HFF-Myc (cell line): ENCODE data around the gene CDH4.

ENCODE experiments used
- DNase-seq: peaks from one replicate; pipeline ENCODE4 v3.0.0-alpha.2; 2011; ENCODE audit warnings: low read depth; ENCODE audit errors: extremely low read depth
- H3K4me3 ChIP-seq: replicated peaks from 2 replicates; pipeline ENCODE4 v1.5.1; 2011; ENCODE audit warnings: low read depth, mild to moderate bottlenecking, control low read depth, low read length
- CTCF ChIP-seq: IDR thresholded peaks from 2 replicates; pipeline ENCODE4 v1.5.1; 2012; ENCODE audit warnings: mild to moderate bottlenecking, low read depth, low read length, control low read depth; ENCODE audit errors: missing control alignments

CDH4 gene

GRCh38 chr20:61659994-61660346 is 407.9 kb downstream of the CDH4 start:
- DNase-seq, result no peak
- TF ChIP-seq CTCF, result no peak
- no peak overlapping the region for H3K4me3 ChIP-seq

- no peak for DNase-seq
- no peak for TF ChIP-seq CTCF
Observed at GRCh38 chr20:61660559-61660958, 408.5 kb downstream of the CDH4 start.

GRCh38 chr20:61661025-61661424 is 409.0 kb downstream of the CDH4 start:
- no peak for DNase-seq
- H3K4me3 ChIP-seq, result no peak overlapping the region
- no peak for TF ChIP-seq CTCF

More at GRCh38 chr20:61660559-61660958, 408.5 kb downstream of the CDH4 start:
- no peak overlapping the region for H3K4me3 ChIP-seq

- H3K4me3 ChIP-seq, result no peak overlapping the region
- TF ChIP-seq CTCF, result no peak
- no peak for DNase-seq
Observed at GRCh38 chr20:61661583-61661982, 409.5 kb downstream of the CDH4 start.

GRCh38 chr20:61662226-61662967 is 410.3 kb downstream of the CDH4 start:
- peak; percentile 18 for TF ChIP-seq CTCF
- no peak for DNase-seq
- no peak overlapping the region for H3K4me3 ChIP-seq

- TF ChIP-seq CTCF, result no peak
- no peak for DNase-seq
- H3K4me3 ChIP-seq, result no peak overlapping the region
Observed at GRCh38 chr20:61662968-61663331, 410.9 kb downstream of the CDH4 start.
